Measurements from ENCODE around the gene TNS3.
A peak's percentile ranks its signal among the peaks of the same experiment; 100 is the strongest.

The TNS3 gene

DNA sequence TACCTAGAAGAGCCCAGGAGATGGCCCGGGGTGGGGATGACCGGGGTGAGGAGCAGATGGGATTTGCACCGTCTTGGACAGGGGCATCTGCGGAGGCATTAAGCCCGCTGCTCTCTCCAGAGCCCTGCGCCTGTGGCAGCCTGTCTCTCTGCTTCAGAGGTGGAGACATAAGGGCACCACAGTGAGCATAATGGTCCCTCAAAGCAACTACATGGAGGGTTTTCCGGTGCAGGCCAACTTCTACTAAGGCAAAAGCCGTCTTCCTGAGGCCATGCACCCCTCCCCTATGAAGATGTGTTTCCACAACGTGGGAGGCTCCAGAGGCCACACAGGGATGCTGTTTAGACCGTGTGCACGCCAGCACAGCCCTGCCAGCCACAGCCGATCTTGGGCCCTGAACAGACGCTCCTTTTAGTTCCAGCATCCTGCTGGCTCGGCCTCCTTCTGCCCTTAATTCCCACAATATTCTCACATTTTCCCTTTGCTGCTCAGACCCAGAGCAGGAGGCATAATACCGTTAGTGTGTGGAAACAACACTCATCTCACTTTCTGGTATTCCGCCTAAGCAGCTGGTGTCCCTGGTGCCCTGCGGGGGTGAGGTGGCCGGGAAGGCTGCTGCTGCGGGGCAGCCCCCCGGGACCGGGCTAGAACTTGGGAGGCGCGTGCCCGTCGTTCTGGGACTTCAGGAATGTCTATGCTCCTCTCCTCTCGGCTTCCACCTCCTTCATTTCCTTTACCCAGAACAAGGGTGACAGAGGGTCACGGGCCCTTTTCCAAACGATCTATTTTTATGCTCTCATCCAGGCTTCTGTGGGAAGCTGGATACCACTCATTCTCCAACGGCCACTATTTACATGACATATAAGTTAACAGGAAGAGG, 266.9 kb downstream of the TNS3 start:
- no peak for DNase-seq

GRCh38 chr7:47314248-47314647, 267.7 kb downstream of the TNS3 start:
- DNase-seq, result no peak

DNA sequence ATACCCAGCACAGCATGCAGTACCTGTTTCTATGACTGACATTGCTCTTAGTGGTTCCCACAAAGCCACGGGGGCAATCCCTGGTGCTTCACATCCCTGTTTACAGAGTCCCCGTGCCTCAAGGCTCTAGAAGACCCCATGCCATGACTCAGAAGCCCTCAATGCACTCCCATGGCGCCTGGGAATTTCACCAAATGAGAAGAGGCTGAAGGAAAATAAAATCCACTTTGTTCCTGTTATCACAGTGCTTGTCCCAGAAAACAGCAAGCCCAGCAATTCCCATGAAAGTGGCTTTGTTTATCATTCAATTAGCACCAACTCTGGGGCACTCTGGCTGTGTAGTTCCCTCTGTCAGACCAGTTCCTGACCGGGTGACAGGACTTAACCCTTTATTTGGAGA, 268.3 kb downstream of the TNS3 start:
- peak; percentile 5 for DNase-seq

DNA sequence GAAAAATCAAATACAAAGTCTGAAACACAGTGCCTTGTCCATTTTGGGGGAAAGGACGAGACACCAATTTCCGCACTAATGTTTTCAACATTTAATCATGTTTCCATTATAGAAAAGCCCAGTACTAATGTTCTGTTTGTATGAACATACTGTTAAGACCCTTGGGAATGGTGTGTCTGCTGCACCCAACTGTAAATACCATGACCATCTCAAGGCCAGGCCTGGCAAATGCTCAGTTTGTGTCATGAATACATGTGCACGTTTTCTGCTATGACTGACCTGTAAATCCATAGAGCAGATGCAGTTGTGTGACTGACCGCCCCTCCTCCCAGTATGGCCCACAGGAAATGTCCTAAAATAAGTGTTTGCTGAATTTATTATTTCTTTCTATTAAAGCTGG, 270.0 kb downstream of the TNS3 start:
- no peak for DNase-seq

DNA sequence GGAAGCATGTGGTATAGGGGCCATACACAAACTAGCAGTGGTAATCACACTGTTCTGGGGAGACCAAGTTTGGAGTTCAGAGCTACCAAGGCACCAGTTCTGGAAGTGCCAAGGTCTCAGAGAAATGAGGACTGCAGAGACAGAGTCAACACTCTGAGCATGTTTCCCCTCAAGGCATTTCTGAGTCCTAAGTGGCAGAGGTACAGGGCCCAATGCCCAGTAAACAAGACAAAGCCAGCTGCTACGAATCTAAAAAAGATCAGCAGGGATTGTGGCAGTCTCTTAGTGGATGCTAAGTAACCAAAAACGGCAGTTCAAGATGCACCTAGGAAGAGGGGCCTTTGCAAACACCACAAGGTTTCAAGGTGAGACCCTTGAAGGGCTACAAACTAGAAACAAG, 271.9 kb downstream of the TNS3 start:
- DNase-seq, result peak; percentile 18

DNA sequence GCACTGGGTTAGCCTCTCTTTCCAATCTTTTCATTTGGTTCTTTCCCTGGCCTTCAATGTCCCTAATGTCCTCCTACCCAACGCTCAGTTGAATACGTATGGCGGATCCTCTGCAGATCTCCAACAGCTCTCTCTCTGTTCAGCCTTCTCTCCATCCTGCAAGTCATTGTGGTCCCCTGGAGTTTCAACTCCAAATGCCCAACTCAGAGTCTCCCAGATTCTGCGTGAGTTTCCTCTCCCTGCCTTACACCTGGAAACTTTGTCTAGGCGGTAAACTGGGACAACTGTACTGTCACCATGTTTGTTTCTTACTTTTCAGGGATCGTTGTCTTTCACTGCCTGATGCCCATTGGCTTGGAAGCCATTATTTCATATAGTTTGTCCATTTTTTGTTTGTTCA, 273.1 kb downstream of the TNS3 start:
- DNase-seq, result no peak

- no peak for DNase-seq
Measured at GRCh38 chr7:47307311-47307710, 274.6 kb downstream of the TNS3 start.

DNA sequence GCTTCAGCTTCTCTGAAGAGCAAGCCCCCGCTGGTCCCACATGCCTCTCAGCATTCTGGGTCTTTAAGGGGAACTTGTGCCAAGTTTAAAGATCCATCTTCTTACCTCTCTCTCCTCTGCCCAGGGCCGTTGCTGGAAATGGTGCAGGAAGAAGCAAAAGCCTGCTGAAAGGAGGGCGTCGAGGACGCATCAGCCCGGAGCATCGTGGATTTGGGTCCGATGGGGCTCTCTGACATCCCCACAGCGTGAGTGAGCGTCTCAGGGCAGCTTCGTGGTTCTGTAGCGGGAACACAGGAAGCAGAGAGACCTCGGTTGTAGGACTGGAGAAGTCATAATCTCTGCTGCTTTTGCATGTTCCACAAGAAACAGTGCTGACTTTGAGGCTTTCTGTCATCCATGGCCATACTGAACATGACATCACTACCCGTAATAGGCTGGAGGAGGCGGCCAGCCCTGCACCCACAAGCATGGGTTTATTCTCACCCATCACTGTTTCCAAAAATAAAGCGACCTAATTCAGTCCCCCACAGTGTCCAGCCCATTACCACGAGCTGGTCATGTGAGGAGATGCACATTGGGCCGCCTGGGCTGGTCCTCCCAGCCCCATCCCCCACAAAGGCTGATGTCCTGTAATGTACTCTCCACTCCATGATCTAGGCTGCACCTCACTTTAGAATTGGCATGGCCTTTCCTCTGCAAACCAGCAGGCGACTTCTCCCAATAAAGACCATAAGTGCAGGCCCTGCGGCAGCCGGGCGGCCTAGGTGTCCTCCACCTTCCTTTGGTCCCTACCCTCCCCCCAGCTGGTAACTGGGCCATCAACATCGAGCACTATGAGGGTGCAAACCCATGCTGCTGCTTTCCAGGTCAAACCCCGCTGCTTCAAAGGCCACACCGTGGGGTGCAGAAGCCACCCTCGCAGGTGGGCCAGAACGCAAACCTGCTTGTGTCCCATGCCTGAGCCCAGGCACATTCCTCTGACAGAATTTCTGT, 276.9 kb downstream of the TNS3 start:
- no peak for DNase-seq

- DNase-seq, result no peak
Measured at GRCh38 chr7:47303695-47304453, 278.0 kb downstream of the TNS3 start.

DNA sequence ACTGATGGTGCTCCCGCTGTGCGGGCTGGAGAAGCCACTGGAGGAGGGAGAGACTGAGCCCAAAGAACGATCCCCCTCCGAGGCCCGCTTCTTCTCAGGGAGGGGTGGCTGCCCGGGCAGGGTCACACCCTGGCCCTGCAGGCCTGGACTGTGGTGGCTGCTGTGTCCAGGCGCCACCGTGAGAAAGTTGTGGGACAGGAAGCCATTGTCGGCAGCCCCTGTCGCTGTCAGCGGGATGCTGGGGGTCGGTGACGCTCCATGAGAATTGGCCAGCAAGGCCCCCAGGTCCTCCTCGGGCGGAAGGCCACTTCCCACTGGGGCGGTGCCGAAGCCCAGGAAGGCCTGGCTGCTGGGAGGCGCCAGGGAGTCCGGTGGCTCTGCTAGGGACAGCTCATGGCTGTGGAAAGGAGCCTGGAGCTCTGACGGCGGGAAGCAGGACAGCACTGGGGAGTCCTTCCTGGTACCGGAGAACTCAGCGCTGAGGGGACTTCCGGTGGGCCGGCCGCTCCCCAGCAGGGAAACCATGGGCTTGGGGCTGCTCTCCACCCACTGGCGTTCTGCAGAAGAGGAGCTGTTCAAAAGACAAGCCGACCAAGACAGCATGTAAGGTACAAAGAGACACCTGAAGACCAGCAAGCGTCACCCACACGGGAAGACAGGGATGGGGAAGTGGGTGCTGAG, 278.8 kb downstream of the TNS3 start:
- no peak for DNase-seq

DNA sequence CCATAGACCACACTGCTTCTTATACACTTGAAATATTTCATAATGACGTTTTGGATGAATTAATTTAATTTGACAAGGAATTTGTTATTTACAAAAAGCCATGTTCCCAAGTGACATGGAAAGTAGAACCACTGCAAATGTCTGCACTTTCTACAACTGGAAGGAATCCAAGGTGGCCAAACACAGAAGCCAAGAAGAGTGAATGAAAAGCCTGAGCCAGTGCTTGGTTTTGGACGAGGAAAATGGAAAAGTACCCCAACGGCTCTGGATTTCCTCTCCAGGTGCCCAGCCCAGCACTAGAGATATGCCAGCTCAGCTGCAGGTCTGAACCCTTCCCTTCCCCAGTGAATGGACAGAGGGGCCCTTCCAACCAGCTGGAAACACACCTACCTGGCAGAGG, 279.4 kb downstream of the TNS3 start:
- DNase-seq, result no peak

DNA sequence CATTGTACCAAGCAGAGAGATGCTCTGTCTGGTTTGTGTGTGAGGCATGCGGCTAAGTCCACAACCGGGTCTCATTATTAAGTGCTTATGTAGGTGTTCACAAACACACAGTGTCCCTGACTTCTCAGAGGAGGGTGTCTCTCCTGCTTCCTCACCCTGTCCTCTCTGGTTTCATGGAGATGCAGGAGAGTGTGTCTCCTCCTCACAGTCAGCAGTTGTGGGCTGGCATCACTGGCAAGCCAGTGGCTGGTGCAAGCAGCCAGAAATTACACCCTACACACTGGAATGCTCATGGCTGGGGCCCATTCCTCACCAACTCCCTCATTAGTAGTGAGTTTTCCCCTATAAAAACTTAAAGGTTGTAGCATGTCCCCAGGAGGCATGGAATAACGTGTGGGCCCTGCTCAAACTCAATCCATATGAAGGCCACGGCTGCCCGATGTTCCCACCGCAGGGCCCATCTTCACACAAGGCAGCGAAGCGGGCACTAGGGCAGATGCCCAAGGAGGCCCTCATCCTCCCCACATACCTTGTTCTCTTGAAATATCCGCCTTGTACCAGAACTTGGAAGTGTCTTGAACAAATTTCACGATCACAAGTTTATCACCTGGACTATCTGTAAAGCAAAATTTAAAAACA, 280.1 kb downstream of the TNS3 start:
- no peak for DNase-seq

DNA sequence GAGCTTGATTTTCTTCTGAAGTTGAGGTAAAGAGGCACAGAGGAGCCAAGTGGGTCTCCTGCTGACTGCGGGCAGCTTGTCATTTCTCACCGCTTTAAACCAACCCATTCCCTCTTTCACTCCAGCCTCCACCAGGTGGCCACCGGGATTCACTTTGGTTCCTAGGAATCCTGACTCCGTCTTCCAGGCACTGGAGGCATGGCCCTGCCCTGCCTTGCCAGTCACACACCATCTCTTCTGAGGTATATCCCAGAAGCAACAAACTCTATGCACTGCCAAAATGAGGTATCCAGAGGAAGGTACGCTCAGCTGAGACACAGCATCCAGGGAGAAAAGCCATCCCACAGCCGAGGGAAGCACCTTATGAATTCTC, 280.8 kb downstream of the TNS3 start:
- no peak for DNase-seq

- no peak for DNase-seq
Measured at GRCh38 chr7:47300472-47301104, 281.3 kb downstream of the TNS3 start.

DNA sequence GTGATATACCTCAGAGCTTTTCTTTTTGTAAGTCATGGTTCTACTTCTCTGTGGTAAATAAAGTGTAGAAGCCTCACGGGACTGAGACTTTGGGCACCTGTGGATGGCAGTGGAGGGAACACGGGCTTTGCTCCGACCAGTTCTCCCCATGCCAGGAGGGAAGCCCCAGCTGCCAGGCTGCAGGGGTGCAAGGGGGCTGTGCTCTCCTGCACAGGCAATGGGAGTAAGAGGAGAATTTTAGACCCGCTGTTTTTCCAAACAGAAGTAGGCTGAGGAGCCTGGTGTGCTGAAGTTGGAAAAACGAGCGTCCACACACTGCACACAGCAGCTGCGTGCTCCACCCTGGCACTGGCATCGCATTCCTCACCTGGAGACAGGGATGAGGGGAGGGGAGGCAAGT, 282.4 kb downstream of the TNS3 start:
- no peak for DNase-seq

- DNase-seq, result no peak
Measured at GRCh38 chr7:47298636-47299035, 283.3 kb downstream of the TNS3 start.

DNA sequence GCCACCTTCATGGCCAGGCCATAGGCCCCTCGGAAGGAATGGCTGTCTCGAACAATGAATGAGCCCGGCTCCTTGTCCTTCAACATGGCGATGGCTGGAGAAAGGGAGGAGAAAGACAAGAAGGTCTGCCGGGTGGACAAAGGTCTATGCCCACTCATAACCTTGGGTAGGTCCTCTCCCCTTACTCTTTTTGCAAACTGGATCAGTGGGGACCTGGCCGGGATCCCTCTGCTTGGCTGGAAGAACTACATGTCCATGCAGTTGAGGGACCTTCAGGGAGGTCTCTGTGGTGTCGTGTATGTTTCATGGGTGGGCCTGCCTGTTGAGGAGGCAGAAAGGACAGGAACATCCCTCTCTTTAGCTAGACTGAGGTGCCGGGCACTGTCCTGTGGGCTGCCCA, 284.8 kb downstream of the TNS3 start:
- DNase-seq, result no peak

DNA sequence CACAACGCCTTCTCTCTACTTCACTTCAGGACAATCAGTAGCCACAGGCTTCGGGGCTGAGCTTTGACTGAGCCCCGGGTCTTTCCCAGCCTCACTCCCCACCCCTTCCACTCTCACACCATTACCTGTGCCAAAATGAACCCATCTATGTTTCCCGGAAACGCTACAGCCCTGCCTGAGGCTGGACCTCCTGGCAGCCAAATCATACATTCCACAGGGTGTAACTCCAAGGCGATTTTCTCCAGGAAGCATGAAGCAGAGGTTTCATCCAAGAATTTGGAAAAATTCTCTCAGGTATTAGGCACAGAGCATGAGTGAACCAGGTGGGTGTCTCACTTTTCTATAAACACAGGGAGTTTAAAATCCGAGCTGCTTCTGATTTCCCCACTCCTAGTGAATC, 286.3 kb downstream of the TNS3 start:
- no peak for DNase-seq

- DNase-seq, result no peak
Measured at GRCh38 chr7:47294556-47295222, 287.2 kb downstream of the TNS3 start.

DNA sequence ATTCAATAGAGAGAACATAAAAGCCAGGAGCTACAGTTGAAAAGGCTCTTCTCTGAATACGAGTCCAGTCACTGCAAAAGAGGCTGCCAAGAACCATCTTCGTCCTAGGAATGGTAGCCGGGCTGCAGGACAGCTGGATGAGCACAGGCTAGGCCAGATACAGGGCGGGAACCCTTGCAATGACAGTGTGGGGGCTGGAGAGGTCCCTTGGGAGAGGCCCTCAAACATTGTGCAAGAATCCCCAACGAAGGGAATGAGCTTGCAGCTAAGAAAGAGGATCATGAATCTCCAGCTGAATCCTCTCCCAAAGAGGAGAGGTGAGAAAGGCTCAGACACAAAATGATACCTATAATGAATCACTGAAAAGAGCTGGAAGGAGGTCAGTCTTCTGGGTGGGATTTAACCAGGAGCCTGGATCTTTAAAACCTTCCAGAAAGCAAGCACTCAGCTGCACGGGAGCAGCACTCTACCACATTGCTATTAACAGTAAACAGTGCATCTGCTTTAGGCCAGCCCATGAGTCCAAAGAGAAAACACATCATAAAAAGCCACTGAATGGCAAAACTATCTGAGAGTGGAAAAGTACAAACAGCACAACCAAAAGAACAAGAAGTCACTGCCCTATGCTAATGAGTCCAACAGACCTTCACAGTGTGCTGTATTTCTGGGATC, 287.9 kb downstream of the TNS3 start:
- no peak for DNase-seq

Data from NCI-H69 (cell line).